Thyroid gland (tissue), 4 donors: ENCODE measurements around the gene WDR13. TPM values are rescaled to one million over a fixed set of nuclear protein-coding genes. Genes with fewer than 3 reads are reported as not detected.

ENCODE experiments used
- DNase-seq, 2 donors: peaks; one replicate each; pipeline ENCODE4 v3.0.0-alpha.2; 2019
- H3K27ac ChIP-seq, 3 donors: fragments of 200-600 bp; sonication (generic); 1 replicate in 2 of 3; 2 replicates in 1 of 3; pipeline ENCODE4 v1.5.1; 2016 to 2019; ENCODE audit warnings: mild to moderate bottlenecking in 1 of 3, moderate library complexity in 1 of 3
- H3K27me3 ChIP-seq: fragments of 200-600 bp; sonication (generic); one replicate; pipeline ENCODE4 v1.5.1; 2019
- H3K36me3 ChIP-seq, 2 donors: fragments of 200-600 bp; sonication (generic); one replicate each; pipeline ENCODE4 v1.5.1; 2016 to 2019
- H3K4me1 ChIP-seq, 2 donors: fragments of 200-600 bp; sonication (generic); one replicate each; pipeline ENCODE4 v1.5.1; 2017 to 2019
- H3K4me3 ChIP-seq, 3 donors: fragments of 200-600 bp; sonication (generic); replicated peaks in 1 of 3; 1 replicate in 2 of 3; 2 replicates in 1 of 3; pipeline ENCODE4 v1.5.1; 2016; ENCODE audit warnings: mild to moderate bottlenecking in 1 of 3
- H3K9me3 ChIP-seq: fragments of 200-600 bp; sonication (generic); one replicate; pipeline ENCODE4 v1.5.1; 2017
- CTCF ChIP-seq, 6 experiments: fragments of 200-600 bp in 3 of 6; fragments of 450-650 bp in 3 of 6; sonication (generic) in 3 of 6; IDR thresholded peaks; one replicate each; pipeline ENCODE4 v1.5.1; 2016 to 2019; ENCODE audit warnings: antibody characterized with exemption in 6 of 6, mild to moderate bottlenecking in 2 of 6, inconsistent platforms in 1 of 6, moderate library complexity in 1 of 6
- POLR2A ChIP-seq, 2 donors: fragments of 450-650 bp; IDR thresholded peaks; one replicate each; pipeline ENCODE4 v1.6.1; 2017; ENCODE audit warnings: antibody characterized with exemption in 2 of 2, mild to moderate bottlenecking in 2 of 2, moderate library complexity in 1 of 2
- WGBS, 2 donors: methylation state at CpG; one replicate each; pipeline ENCODE4 v1.1.5; 2017; 5-methylcytosine and 5-hydroxymethylcytosine counted together
- intact Hi-C: fragments of 100-400 bp; cut with DNase I; formaldehyde crosslinking; loops from one replicate; pipeline ENCODE4 v1.15.1; 2023
- total RNA-seq, 4 donors: library from RNA; depleted of rRNA; stranded (reverse); fragments of >200 nt; gene quantifications; one replicate each; pipeline ENCODE4 v1.2.3, GENCODE V29; 2016

The WDR13 gene
- total RNA-seq, 4 donors from 2014 or later = 134 to 181 (median 171) TPM

- Histone ChIP-seq H3K27me3 (no peaks in the 10 kb centered on the region), H3K4me3 (no peak overlapping the region), H3K9me3 (no peaks in the 10 kb centered on the region), H3K36me3 (peaks cover 0 to 12% of the 10 kb centered on the region in 2 donors), H3K27ac (no peak overlapping the region), H3K4me1 (no peaks in the 10 kb centered on the region)
- WGBS, 2 donors = 97 to 100% methylated on average over 2 to 5 of the region's 14 CpGs
- intact Hi-C loops = no loop called here
- DNase-seq = no peak
- TF ChIP-seq CTCF (IDR thresholded peaks at IDR 0.05) = no peak
Measured at GRCh38 chrX:48560056-48560455, 37.2 kb upstream of the WDR13 start.

- intact Hi-C loops = no loop called here
- no peak overlapping the region for H3K27ac ChIP-seq
- WGBS, 2 donors = 83 to 99% methylated on average over 1 to 9 of the region's 12 CpGs
- H3K4me3 ChIP-seq = no peak overlapping the region
- peaks cover 0 to 12% of the 10 kb centered on the region in 2 donors for H3K36me3 ChIP-seq
- H3K27me3 ChIP-seq = no peaks in the 10 kb centered on the region
- no peaks in the 10 kb centered on the region for H3K4me1 ChIP-seq
- TF ChIP-seq CTCF (IDR thresholded peaks at IDR 0.05) (no peak), POLR2A (IDR thresholded peaks at IDR 0.05) (no peak)
- DNase-seq = no peak
- H3K9me3 ChIP-seq = no peaks in the 10 kb centered on the region
Measured at GRCh38 chrX:48560681-48561080, 36.6 kb upstream of the WDR13 start.

GRCh38 chrX:48569958-48570357, 27.3 kb upstream of the WDR13 start:
- no peaks in the 10 kb centered on the region for H3K27me3 ChIP-seq
- DNase-seq = no peak
- no peaks in the 10 kb centered on the region for H3K9me3 ChIP-seq
- intact Hi-C loops = no loop called here
- no peaks in the 10 kb centered on the region for H3K36me3 ChIP-seq
- 50 to 75% methylated on average over 1 of the region's 1 CpG for WGBS, 2 donors
- no peaks in the 10 kb centered on the region for H3K4me1 ChIP-seq
- TF ChIP-seq POLR2A (IDR thresholded peaks at IDR 0.05) (no peak), CTCF (IDR thresholded peaks at IDR 0.05) (no peak)
- no peak overlapping the region for H3K4me3 ChIP-seq
- no peak overlapping the region for H3K27ac ChIP-seq

GRCh38 chrX:48573690-48574269, 23.5 kb upstream of the WDR13 start:
- 35 to 39% methylated on average over 16 to 19 of the region's 19 CpGs for WGBS, 2 donors
- Histone ChIP-seq H3K4me1 (peaks cover 5 to 12% of the 10 kb centered on the region in 2 donors), H3K36me3 (peaks cover 19 to 28% of the 10 kb centered on the region in 2 donors), H3K4me3 (peak overlapping the region in 1 of 3 donors; percentile 50), H3K9me3 (no peaks in the 10 kb centered on the region), H3K27me3 (no peaks in the 10 kb centered on the region), H3K27ac (peak overlapping the region; percentile 86 to 99 (median 95))
- intact Hi-C loops = no loop called here
- DNase-seq = peak; percentile 8 to 24
- no peak for TF ChIP-seq CTCF (IDR thresholded peaks at IDR 0.05)
- TF ChIP-seq POLR2A (IDR thresholded peaks at IDR 0.05) = no peak
